Activated B cell treated with CpG ODN at 0.5 μM for 24 hours (primary cell): Measurements from ENCODE around the gene OR8B12. TPM values are rescaled to one million over a fixed set of nuclear protein-coding genes. Genes with fewer than 3 reads are reported as not detected.
A peak's percentile ranks its signal among the peaks of the same experiment; 100 is the strongest.

Experiments used
- ATAC-seq: fragments of 200-7000 bp; cut with Tn5 transposase; one replicate; pipeline ENCODE4 v1.10.0; 2021; ENCODE audit warnings: low read depth, mild to moderate bottlenecking, moderate library complexity
- CTCF ChIA-PET: fragments of 350-600 bp; sonication (Branson Sonifier 250); formaldehyde crosslinking; loops from one replicate; lab custom pipeline; 2021; ENCODE audit warnings: antibody characterized with exemption; lab: Charles Lee
- POLR2A ChIA-PET: fragments of 350-600 bp; sonication (Branson Sonifier 250); formaldehyde crosslinking; loops from one replicate; lab custom pipeline; 2021; ENCODE audit warnings: antibody characterized with exemption; lab: Charles Lee
- DNase-seq: peaks from one replicate; pipeline ENCODE4 v3.0.0; 2022
- H3K27ac Mint-ChIP-seq: one replicate; pipeline ENCODE4 v1.8.0; 2020; ENCODE audit warnings: mixed read lengths
- H3K27me3 Mint-ChIP-seq: one replicate; pipeline ENCODE4 v1.8.0; 2021; ENCODE audit warnings: mixed read lengths
- H3K36me3 Mint-ChIP-seq: one replicate; pipeline ENCODE4 v1.8.0; 2021; ENCODE audit warnings: low read depth, mixed read lengths
- H3K4me1 Mint-ChIP-seq: one replicate; pipeline ENCODE4 v1.8.0; 2021; ENCODE audit warnings: mixed read lengths
- H3K4me3 Mint-ChIP-seq: one replicate; pipeline ENCODE4 v1.8.0; 2020; ENCODE audit warnings: mild to moderate bottlenecking, mixed read lengths
- H3K9me3 Mint-ChIP-seq: one replicate; pipeline ENCODE4 v1.8.0; 2020; ENCODE audit warnings: mixed read lengths
- CTCF ChIP-seq: fragments of 200-600 bp; IDR thresholded peaks from one replicate; pipeline ENCODE4 v1.8.0; 2022; ENCODE audit warnings: antibody characterized with exemption, mild to moderate bottlenecking
- intact Hi-C: fragments of 100-400 bp; cut with micrococcal nuclease; formaldehyde crosslinking; loops from one replicate; pipeline ENCODE4 v1.15.1; 2024
- total RNA-seq: library from RNA; stranded (reverse); gene quantifications from 2 replicates; pipeline ENCODE4 v1.2.3, GENCODE V29; 2022

The OR8B12 gene
- total RNA-seq = not detected in 2 replicates

- POLR2A ChIA-PET = no interaction called here
- intact Hi-C loops = no loop called here
- no peak for TF ChIP-seq CTCF
- peaks cover 22% of the 10 kb centered on the region for H3K27me3 Mint-ChIP-seq
- no peaks in the 10 kb centered on the region for H3K36me3 Mint-ChIP-seq
- no peak for ATAC-seq
- no peaks in the 10 kb centered on the region for H3K4me1 Mint-ChIP-seq
- H3K4me3 Mint-ChIP-seq = no peak within 1 kb of the TSS
- no peak within 1 kb of the TSS for H3K27ac Mint-ChIP-seq
- DNase-seq = no peak
- no peaks in the 10 kb centered on the region for H3K9me3 Mint-ChIP-seq
- CTCF ChIA-PET = no interaction called here
Observed at GRCh38 chr11:124543554-124543953, at the start of gene OR8B12. OR8B12 (minus strand) TSS chr11:124543654; CDS start chr11:124543654, 0 bp downstream.

DNA sequence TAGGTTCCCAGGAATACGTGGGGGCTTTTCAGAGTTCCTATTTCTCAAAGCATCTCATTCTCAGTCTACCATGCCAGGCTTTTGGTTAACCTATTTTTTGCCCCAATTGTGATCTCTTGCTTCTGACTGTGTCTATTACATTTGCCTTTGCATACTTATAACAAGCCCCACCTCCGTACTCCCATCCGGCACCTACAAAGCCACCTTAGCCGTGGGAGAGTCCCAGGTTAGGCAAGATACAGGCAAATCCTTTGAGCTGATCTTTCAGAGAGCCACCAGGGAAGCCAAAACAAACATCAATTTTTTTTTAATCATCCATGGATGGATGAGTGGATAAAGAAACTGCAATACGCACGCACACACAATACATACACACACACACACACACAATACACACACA is 49.2 kb upstream of the OR8B12 start:
- H3K27ac Mint-ChIP-seq = no peak overlapping the region
- H3K27me3 Mint-ChIP-seq = peaks cover 11% of the 10 kb centered on the region
- intact Hi-C loops = no loop called here
- TF ChIP-seq CTCF = no peak
- CTCF ChIA-PET = no interaction called here
- H3K4me1 Mint-ChIP-seq = no peaks in the 10 kb centered on the region
- ATAC-seq (no peak), DNase-seq (no peak)
- H3K4me3 Mint-ChIP-seq = no peak overlapping the region
- POLR2A ChIA-PET = no interaction called here
- H3K9me3 Mint-ChIP-seq = no peaks in the 10 kb centered on the region
- no peaks in the 10 kb centered on the region for H3K36me3 Mint-ChIP-seq

- Mint-ChIP-seq H3K4me3 (no peak overlapping the region), H3K36me3 (no peaks in the 10 kb centered on the region), H3K27ac (no peak overlapping the region), H3K9me3 (no peaks in the 10 kb centered on the region), H3K27me3 (peaks cover 8% of the 10 kb centered on the region), H3K4me1 (no peaks in the 10 kb centered on the region)
- intact Hi-C loops = no loop called here
- DNase-seq = no peak
- TF ChIP-seq CTCF = no peak
- POLR2A ChIA-PET = no interaction called here
- no peak for ATAC-seq
- CTCF ChIA-PET = no interaction called here
Observed at GRCh38 chr11:124591430-124591829, 48.0 kb upstream of the OR8B12 start.

GRCh38 chr11:124586238-124586860 is 42.9 kb upstream of the OR8B12 start:
- Mint-ChIP-seq H3K36me3 (no peaks in the 10 kb centered on the region), H3K27ac (no peak overlapping the region), H3K4me3 (no peak overlapping the region), H3K9me3 (no peaks in the 10 kb centered on the region), H3K4me1 (no peaks in the 10 kb centered on the region), H3K27me3 (peaks cover 12% of the 10 kb centered on the region)
- no peak for TF ChIP-seq CTCF
- DNase-seq (peak; percentile 20), ATAC-seq (no peak)
- ChIA-PET POLR2A (no interaction called here), CTCF (interaction anchor here (1.4 to 5.5 kb wide), 4 partner anchors 170 to 516 kb away, joined by 5 to 49 read pairs (median 8); no protein-coding TSS in a partner anchor)
- intact Hi-C loops = loop anchor here (1.0 to 10.0 kb wide), 5 partner anchors 171 to 942 kb away; no protein-coding TSS in a partner anchor

- Mint-ChIP-seq H3K27me3 (peaks cover 17% of the 10 kb centered on the region), H3K4me1 (no peaks in the 10 kb centered on the region), H3K9me3 (no peaks in the 10 kb centered on the region), H3K27ac (no peak overlapping the region), H3K4me3 (no peak overlapping the region), H3K36me3 (no peaks in the 10 kb centered on the region)
- intact Hi-C loops = loop anchor here (10.0 kb wide), 1 partner anchor 940 kb away; no protein-coding TSS in a partner anchor
- ChIA-PET CTCF (interaction anchor here (1.4 to 5.5 kb wide), 5 partner anchors 9 to 515 kb away, joined by 4 to 49 read pairs (median 7); no protein-coding TSS in a partner anchor), POLR2A (no interaction called here)
- ATAC-seq (no peak), DNase-seq (no peak)
- TF ChIP-seq CTCF = no peak
Observed at GRCh38 chr11:124584681-124585372, 41.4 kb upstream of the OR8B12 start.
